Stimulated activated CD4-positive, alpha-beta T cell treated with anti-CD3 and anti-CD28 coated beads, Interleukin-4, amount 100 ng/mL, for 48 hours (primary cell): ENCODE data around the gene ZNF93.
"Not testable (repeated sequence)": the region's sequence is repeated elsewhere in the genome, so short reads cannot be mapped to it uniquely, and the experiment has no call there.

ENCODE experiments used
- DNase-seq, 2 donors: peaks; one replicate each; pipeline ENCODE4 v3.0.0-alpha.2; 2020; ENCODE audit warnings: low read depth in 2 of 2

ZNF93 gene

GRCh38 chr19:19937403-19937802 is 36.7 kb downstream of the ZNF93 start:
- no peak for DNase-seq

GRCh38 chr19:19938449-19938848 is 37.7 kb downstream of the ZNF93 start:
- no peak for DNase-seq

- DNase-seq: no peak
Observed at GRCh38 chr19:19943848-19944582, 43.3 kb downstream of the ZNF93 start.

- DNase-seq: no peak
Observed at GRCh38 chr19:19944583-19944880, 43.8 kb downstream of the ZNF93 start.

- no peak for DNase-seq
Observed at GRCh38 chr19:19946226-19946625, 45.5 kb downstream of the ZNF93 start.

- no peak for DNase-seq
Observed at GRCh38 chr19:19948800-19949199, 48.1 kb downstream of the ZNF93 start.

- no peak for DNase-seq
Observed at GRCh38 chr19:19955208-19955607, 54.5 kb downstream of the ZNF93 start.

GRCh38 chr19:19956434-19957075 is 55.8 kb downstream of the ZNF93 start:
- DNase-seq: no peak

GRCh38 chr19:19957766-19958165 is 57.0 kb downstream of the ZNF93 start:
- DNase-seq: not testable (repeated sequence)

GRCh38 chr19:19959151-19959799 is 58.5 kb downstream of the ZNF93 start:
- DNase-seq: peak; percentile 52

GRCh38 chr19:19964416-19964815 is 63.7 kb downstream of the ZNF93 start:
- no peak for DNase-seq

- DNase-seq: not testable (repeated sequence)
Observed at GRCh38 chr19:19966126-19966525, 65.4 kb downstream of the ZNF93 start.

GRCh38 chr19:19966862-19967261 is 66.1 kb downstream of the ZNF93 start:
- no peak for DNase-seq
